IMR-90 (cell line): ENCODE results near the gene GPX6. TPM values are rescaled to one million over a fixed set of nuclear protein-coding genes. Genes with fewer than 3 reads are reported as not detected.

Experiments
- ATAC-seq: fragments of 200-7000 bp; cut with Tn5 transposase; 2 replicates; pipeline ENCODE4 v1.9.1; 2020; ENCODE audit warnings: low read depth, mild to moderate bottlenecking, moderate library complexity
- BruUV-seq: library from RNA; stranded (reverse); fragments of 400-500 nt; replicated peaks from 2 replicates; lab custom pipeline; 2021; lab: Mats Ljungman, UMichigan
- CTCF ChIA-PET: fragments of 300-600 bp; formaldehyde crosslinking; extraction: SDS; loops from one replicate; lab custom pipeline; 2021; ENCODE audit warnings: antibody characterized with exemption; lab: Yijun Ruan, JAX
- POLR2A ChIA-PET: fragments of 300-600 bp; sonication (Branson Sonifier 250); formaldehyde crosslinking; loops from one replicate; lab custom pipeline; 2022; ENCODE audit warnings: antibody characterized with exemption; ENCODE audit not compliant: unreplicated experiment; lab: Charles Lee
- DNase-seq: peaks from one replicate; pipeline ENCODE4 v3.0.0; 2013
- H2AFZ ChIP-seq: replicated peaks from 2 replicates; pipeline ENCODE3; 2013; ENCODE audit warnings: low read length, mild to moderate bottlenecking; ENCODE audit not compliant: poor library complexity
- H2AK5ac ChIP-seq: 2 replicates; pipeline ENCODE4 v1.6.1; 2013; ENCODE audit warnings: low read depth, low read length, inconsistent platforms
- H2AK9ac ChIP-seq: replicated peaks from 2 replicates; pipeline ENCODE3; 2013; ENCODE audit warnings: mild to moderate bottlenecking, low read depth, low read length, moderate library complexity; ENCODE audit not compliant: poor library complexity
- H2BK120ac ChIP-seq: 2 replicates; pipeline ENCODE4 v1.6.1; 2013; ENCODE audit warnings: low read depth, low read length, inconsistent platforms
- H2BK15ac ChIP-seq: 3 replicates; pipeline ENCODE4 v1.6.1; 2013; ENCODE audit warnings: low read depth, low read length, inconsistent platforms
- H2BK20ac ChIP-seq: 2 replicates; pipeline ENCODE4 v1.6.1; 2013; ENCODE audit warnings: low read depth, mild to moderate bottlenecking, inconsistent platforms, low read length, moderate library complexity
- H2BK5ac ChIP-seq: 2 replicates; pipeline ENCODE4 v1.6.1; 2013; ENCODE audit warnings: mild to moderate bottlenecking, low read depth, low read length, inconsistent platforms; ENCODE audit not compliant: poor library complexity, severe bottlenecking
- H3K14ac ChIP-seq: replicated peaks from 2 replicates; pipeline ENCODE4 v1.6.1; 2013; ENCODE audit warnings: low read depth, low read length, inconsistent platforms
- H3K18ac ChIP-seq: 2 replicates; pipeline ENCODE4 v1.6.1; 2013; ENCODE audit warnings: low read depth, low read length, control low read depth
- H3K23ac ChIP-seq: 2 replicates; pipeline ENCODE4 v1.6.1; 2013; ENCODE audit warnings: low read depth, low read length, inconsistent platforms
- H3K27ac ChIP-seq: 2 replicates; pipeline ENCODE4 v1.5.1; 2013; ENCODE audit warnings: mild to moderate bottlenecking, control low read depth, low read length; ENCODE audit not compliant: insufficient read depth
- H3K27me3 ChIP-seq: 2 replicates; pipeline ENCODE4 v1.6.1; 2013; ENCODE audit warnings: low read length; ENCODE audit not compliant: control insufficient read depth, insufficient read depth
- H3K36me3 ChIP-seq: 2 replicates; pipeline ENCODE4 v1.6.1; 2013; ENCODE audit warnings: low read length, mixed read lengths; ENCODE audit not compliant: control insufficient read depth, insufficient read depth
- H3K4ac ChIP-seq: 2 replicates; pipeline ENCODE4 v1.6.1; 2013; ENCODE audit warnings: low read depth, low read length, inconsistent platforms
- H3K4me1 ChIP-seq: 2 replicates; pipeline ENCODE4 v1.6.1; 2013; ENCODE audit warnings: low read length, mixed read lengths; ENCODE audit not compliant: control insufficient read depth, insufficient read depth
- H3K4me2 ChIP-seq: 2 replicates; pipeline ENCODE4 v1.6.1; 2013; ENCODE audit warnings: low read depth, mild to moderate bottlenecking, control low read depth, low read length, moderate library complexity
- H3K4me3 ChIP-seq: 2 replicates; pipeline ENCODE4 v1.5.1; 2013; ENCODE audit warnings: low read depth, mild to moderate bottlenecking, control low read depth, low read length, moderate library complexity; ENCODE audit not compliant: insufficient read depth
- H3K56ac ChIP-seq: 2 replicates; pipeline ENCODE4 v1.6.1; 2013; ENCODE audit warnings: low read length, inconsistent platforms; ENCODE audit not compliant: insufficient read depth; ENCODE audit errors: extremely low read depth
- H3K79me1 ChIP-seq, 2 experiments: 2 replicates each; pipeline ENCODE4 v1.6.1; 2013; ENCODE audit warnings: low read length in 2 of 2, inconsistent platforms in 1 of 2, low read depth in 1 of 2
- H3K9ac ChIP-seq: 2 replicates; pipeline ENCODE4 v1.6.1; 2013; ENCODE audit warnings: low read depth, low read length, control low read depth
- H3K9me1 ChIP-seq: 2 replicates; pipeline ENCODE4 v1.6.1; 2013; ENCODE audit warnings: low read length, inconsistent platforms; ENCODE audit not compliant: insufficient read depth
- H3K9me3 ChIP-seq: 2 replicates; pipeline ENCODE4 v1.6.1; 2013; ENCODE audit warnings: low read length; ENCODE audit not compliant: control insufficient read depth, insufficient read depth
- H4K20me1 ChIP-seq: 2 replicates; pipeline ENCODE4 v1.6.1; 2013; ENCODE audit warnings: low read length, inconsistent platforms; ENCODE audit not compliant: insufficient read depth
- H4K5ac ChIP-seq: 2 replicates; pipeline ENCODE4 v1.6.1; 2013; ENCODE audit warnings: mild to moderate bottlenecking, low read depth, low read length, control low read depth
- H4K8ac ChIP-seq, 2 experiments: 2 replicates each; pipeline ENCODE4 v1.6.1; 2013; ENCODE audit warnings: low read depth in 2 of 2, low read length in 2 of 2, control low read depth in 1 of 2, inconsistent platforms in 1 of 2
- H4K91ac ChIP-seq: 2 replicates; pipeline ENCODE4 v1.6.1; 2013; ENCODE audit warnings: low read depth, low read length, inconsistent platforms; ENCODE audit not compliant: insufficient read depth
- BHLHE40 ChIP-seq: fragments of 150-350 bp; IDR thresholded peaks from 2 replicates; pipeline ENCODE4 v1.6.1; 2016; ENCODE audit warnings: mild to moderate bottlenecking, low read depth, low read length
- CEBPB ChIP-seq: IDR thresholded peaks from 2 replicates; pipeline ENCODE4 v1.6.1; 2012; ENCODE audit warnings: low read depth, low read length, improper control_type of control experiment
- CHD1 ChIP-seq: IDR thresholded peaks from 2 replicates; pipeline ENCODE4 v1.6.1; 2012; ENCODE audit warnings: low read depth, low read length, improper control_type of control experiment
- FOS ChIP-seq: fragments of 150-350 bp; IDR thresholded peaks from 2 replicates; pipeline ENCODE4 v1.6.1; 2016; ENCODE audit warnings: low read depth, low read length
- MAFK ChIP-seq: IDR thresholded peaks from 2 replicates; pipeline ENCODE4 v1.6.1; 2012; ENCODE audit warnings: low read depth, low read length, improper control_type of control experiment
- MAZ ChIP-seq: IDR thresholded peaks from 2 replicates; pipeline ENCODE4 v1.6.1; 2012; ENCODE audit warnings: low read depth, mild to moderate bottlenecking, low read length, improper control_type of control experiment, moderate library complexity, borderline replicate concordance
- MXI1 ChIP-seq: IDR thresholded peaks from 2 replicates; pipeline ENCODE4 v1.6.1; 2012; ENCODE audit warnings: low read depth, mild to moderate bottlenecking, low read length, moderate library complexity, borderline replicate concordance
- NFE2L2 ChIP-seq: fragments of 150-350 bp; IDR thresholded peaks from 2 replicates; pipeline ENCODE4 v1.6.1; 2016; ENCODE audit warnings: low read depth, mild to moderate bottlenecking, low read length
- POLR2A ChIP-seq: IDR thresholded peaks from 2 replicates; pipeline ENCODE4 v1.6.1; 2012; ENCODE audit warnings: mild to moderate bottlenecking, low read depth, low read length
- RAD21 ChIP-seq: IDR thresholded peaks from 2 replicates; pipeline ENCODE4 v1.6.1; 2012; ENCODE audit warnings: low read length, improper control_type of control experiment
- RCOR1 ChIP-seq: IDR thresholded peaks from 2 replicates; pipeline ENCODE4 v1.6.1; 2012; ENCODE audit warnings: mild to moderate bottlenecking, low read length, improper control_type of control experiment; ENCODE audit not compliant: insufficient replicate concordance
- RFX5 ChIP-seq: IDR thresholded peaks from 2 replicates; pipeline ENCODE4 v1.8.0; 2012; ENCODE audit warnings: low read depth, mild to moderate bottlenecking, low read length, moderate library complexity
- SMC3 ChIP-seq: fragments of 150-350 bp; IDR thresholded peaks from 2 replicates; pipeline ENCODE4 v1.6.1; 2016; ENCODE audit warnings: low read depth, mild to moderate bottlenecking, antibody characterized with exemption, low read length, moderate library complexity
- WGBS, 2 experiments: methylation state at CpG; one replicate each; pipeline versions ENCODE4 v1.1.5 to v1.1.7; 2013; ENCODE audit warnings: missing lambda C conversion rate in 2 of 2; ENCODE audit not compliant: insufficient read length in 1 of 2; ENCODE audit errors: extremely low coverage in 2 of 2; 5-methylcytosine and 5-hydroxymethylcytosine counted together
- dilution Hi-C: fragments of 300-500 bp; cut with HindIII; formaldehyde crosslinking; loops from one replicate; pipeline ENCODE4 v1.14.3; 2018; ENCODE audit warnings: low sequenced_read_pairs; ENCODE audit not compliant: unreplicated experiment
- in situ Hi-C: fragments of 300-500 bp; cut with MboI; formaldehyde crosslinking; loops from 3 replicates; pipeline ENCODE4 v1.14.3; 2019; ENCODE audit warnings: low sequenced_read_pairs, inconsistent platforms, mixed read lengths
- intact Hi-C: fragments of 100-400 bp; cut with micrococcal nuclease; formaldehyde crosslinking; loops from 2 replicates; pipeline ENCODE4 v1.10.0; 2022
- polyA plus RNA-seq, 3 experiments: library from polyadenylated mRNA; depleted of rRNA; stranded (reverse); fragments of >200 nt; gene quantifications; 2 replicates each; pipeline ENCODE4 v1.2.3, GENCODE V29; 2012; ENCODE audit warnings: low replicate concordance in 1 of 3
- total RNA-seq: library from RNA; depleted of rRNA; stranded (reverse); fragments of >200 nt; gene quantifications from 2 replicates; pipeline ENCODE4 v1.2.3, GENCODE V29; 2012
- TF ChIP-seq, protein P1 (sequence below): fragments of 150-350 bp; IDR thresholded peaks from 2 replicates; pipeline ENCODE4 v1.6.1; 2016; ENCODE audit warnings: low read depth, mild to moderate bottlenecking, low read length, moderate library complexity, borderline replicate concordance
- TF ChIP-seq, protein P2 (sequence below): fragments of 150-350 bp; IDR thresholded peaks from 2 replicates; pipeline ENCODE4 v1.6.1; 2017; ENCODE audit warnings: mild to moderate bottlenecking, antibody characterized with exemption, low read length, low read depth
- TF ChIP-seq, protein P3 (sequence below): conservative IDR thresholded peaks from 2 replicates; pipeline ENCODE4 v1.5.1; 2012; ENCODE audit warnings: mild to moderate bottlenecking, low read depth, low read length, improper control_type of control experiment

Gene GPX6
- total and polyA plus RNA-seq, 2 of the 4 experiments (the other 2 are of a cell fraction): not detected

DNA sequence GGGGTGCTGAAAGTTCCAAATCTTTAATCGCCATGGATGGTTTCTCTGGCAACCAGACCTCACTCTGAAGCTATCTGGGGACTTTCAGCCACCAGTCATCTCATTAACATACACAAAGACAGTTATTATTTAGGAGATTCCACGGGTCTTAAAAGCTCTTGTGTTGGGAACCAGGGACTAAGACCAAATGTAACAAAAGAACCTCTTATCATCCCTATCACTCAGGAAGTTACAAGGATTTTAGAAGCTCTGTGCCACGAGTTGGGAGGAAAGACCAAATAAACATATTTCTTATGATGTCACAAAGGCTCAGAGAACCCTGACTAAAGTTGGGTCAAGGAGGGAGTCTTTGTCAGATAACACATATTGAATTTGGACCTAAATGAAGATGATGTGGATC lies 17.7 kb downstream of the GPX6 start:
- no peaks in the 10 kb centered on the region for H3K36me3 ChIP-seq
- POLR2A ChIA-PET: no interaction called here
- in situ Hi-C loops (no loop called here), intact Hi-C loops (no loop called here), dilution Hi-C loops (no loop called here)
- H3K23ac ChIP-seq: no peak overlapping the region
- WGBS, 2 experiments: no CpG with 5 or more reads among the region's 3 CpGs
- no peak overlapping the region for H2BK120ac ChIP-seq
- H3K4ac ChIP-seq: no peak overlapping the region
- H3K27me3 ChIP-seq: no peaks in the 10 kb centered on the region
- H2BK20ac ChIP-seq: no peak overlapping the region
- H3K4me2 ChIP-seq: no peak overlapping the region
- H3K14ac ChIP-seq: no peak overlapping the region
- TF ChIP-seq, protein P1, sequence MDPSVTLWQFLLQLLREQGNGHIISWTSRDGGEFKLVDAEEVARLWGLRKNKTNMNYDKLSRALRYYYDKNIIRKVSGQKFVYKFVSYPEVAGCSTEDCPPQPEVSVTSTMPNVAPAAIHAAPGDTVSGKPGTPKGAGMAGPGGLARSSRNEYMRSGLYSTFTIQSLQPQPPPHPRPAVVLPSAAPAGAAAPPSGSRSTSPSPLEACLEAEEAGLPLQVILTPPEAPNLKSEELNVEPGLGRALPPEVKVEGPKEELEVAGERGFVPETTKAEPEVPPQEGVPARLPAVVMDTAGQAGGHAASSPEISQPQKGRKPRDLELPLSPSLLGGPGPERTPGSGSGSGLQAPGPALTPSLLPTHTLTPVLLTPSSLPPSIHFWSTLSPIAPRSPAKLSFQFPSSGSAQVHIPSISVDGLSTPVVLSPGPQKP: no peak
- TF ChIP-seq NFE2L2 (no peak), CHD1 (no peak), RAD21 (no peak), BHLHE40 (no peak), MAFK (no peak), POLR2A (no peak), RFX5 (no peak), CEBPB (no peak), MXI1 (no peak), MAZ (no peak), SMC3 (no peak), FOS (no peak), RCOR1 (no peak)
- TF ChIP-seq, protein P2, sequence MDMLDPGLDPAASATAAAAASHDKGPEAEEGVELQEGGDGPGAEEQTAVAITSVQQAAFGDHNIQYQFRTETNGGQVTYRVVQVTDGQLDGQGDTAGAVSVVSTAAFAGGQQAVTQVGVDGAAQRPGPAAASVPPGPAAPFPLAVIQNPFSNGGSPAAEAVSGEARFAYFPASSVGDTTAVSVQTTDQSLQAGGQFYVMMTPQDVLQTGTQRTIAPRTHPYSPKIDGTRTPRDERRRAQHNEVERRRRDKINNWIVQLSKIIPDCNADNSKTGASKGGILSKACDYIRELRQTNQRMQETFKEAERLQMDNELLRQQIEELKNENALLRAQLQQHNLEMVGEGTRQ: no peak
- TF ChIP-seq, protein P3, sequence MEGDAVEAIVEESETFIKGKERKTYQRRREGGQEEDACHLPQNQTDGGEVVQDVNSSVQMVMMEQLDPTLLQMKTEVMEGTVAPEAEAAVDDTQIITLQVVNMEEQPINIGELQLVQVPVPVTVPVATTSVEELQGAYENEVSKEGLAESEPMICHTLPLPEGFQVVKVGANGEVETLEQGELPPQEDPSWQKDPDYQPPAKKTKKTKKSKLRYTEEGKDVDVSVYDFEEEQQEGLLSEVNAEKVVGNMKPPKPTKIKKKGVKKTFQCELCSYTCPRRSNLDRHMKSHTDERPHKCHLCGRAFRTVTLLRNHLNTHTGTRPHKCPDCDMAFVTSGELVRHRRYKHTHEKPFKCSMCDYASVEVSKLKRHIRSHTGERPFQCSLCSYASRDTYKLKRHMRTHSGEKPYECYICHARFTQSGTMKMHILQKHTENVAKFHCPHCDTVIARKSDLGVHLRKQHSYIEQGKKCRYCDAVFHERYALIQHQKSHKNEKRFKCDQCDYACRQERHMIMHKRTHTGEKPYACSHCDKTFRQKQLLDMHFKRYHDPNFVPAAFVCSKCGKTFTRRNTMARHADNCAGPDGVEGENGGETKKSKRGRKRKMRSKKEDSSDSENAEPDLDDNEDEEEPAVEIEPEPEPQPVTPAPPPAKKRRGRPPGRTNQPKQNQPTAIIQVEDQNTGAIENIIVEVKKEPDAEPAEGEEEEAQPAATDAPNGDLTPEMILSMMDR: no peak
- CTCF ChIA-PET: no interaction called here
- ATAC-seq (no peak), DNase-seq (no peak)
- H3K9me3 ChIP-seq: no peaks in the 10 kb centered on the region
- H3K4me1 ChIP-seq: no peaks in the 10 kb centered on the region
- H4K20me1 ChIP-seq: no peaks in the 10 kb centered on the region
- no peak overlapping the region for H2AFZ ChIP-seq
- no peak overlapping the region for H4K8ac ChIP-seq
- H2AK9ac ChIP-seq: no peak overlapping the region
- H3K18ac ChIP-seq: no peak overlapping the region
- H3K79me1 ChIP-seq: no peaks in the 10 kb centered on the region
- H2BK5ac ChIP-seq: no peak overlapping the region
- no TSS peak for BruUV-seq
- H4K91ac ChIP-seq: no peak overlapping the region
- H3K4me3 ChIP-seq: no peak overlapping the region
- H3K56ac ChIP-seq: no peak overlapping the region
- H4K5ac ChIP-seq: no peak overlapping the region
- H2BK15ac ChIP-seq: no peak overlapping the region
- H2AK5ac ChIP-seq: no peak overlapping the region
- no peak overlapping the region for H3K27ac ChIP-seq
- no peaks in the 10 kb centered on the region for H3K9me1 ChIP-seq
- no peak overlapping the region for H3K9ac ChIP-seq
